Measurements from ENCODE around the gene POLR3H.

The POLR3H gene

DNA sequence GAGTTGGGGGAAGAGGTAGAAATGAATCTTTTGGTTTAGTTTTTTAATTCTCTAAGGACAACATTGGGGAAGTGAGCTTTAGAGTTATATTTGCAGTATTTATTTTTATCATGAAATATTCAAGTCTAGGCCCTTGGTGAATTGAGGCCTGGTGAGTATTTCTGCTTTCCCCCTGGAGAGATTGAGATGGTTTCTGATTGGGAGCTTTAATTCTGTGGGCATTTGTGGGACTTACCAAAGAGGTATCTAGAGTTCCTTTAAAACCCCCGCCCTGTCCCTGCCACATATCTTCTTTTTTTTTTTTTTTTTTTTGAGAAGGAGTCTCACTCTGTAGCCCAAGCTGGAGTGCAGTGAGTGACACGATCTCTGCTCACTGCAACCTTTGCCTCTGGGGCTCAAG lies 65.8 kb downstream of the POLR3H start:
- Histone ChIP-seq H3K27me3 (ENCODE audit: insufficient read depth, poor library complexity, severe bottlenecking) (no peaks in the 10 kb centered on the region), H3K4me3 (replicated peaks; ENCODE audit: insufficient read depth, low read length) (no peak overlapping the region), H3K27ac (replicated peaks) (no peak overlapping the region)
- TF ChIP-seq, protein P1, sequence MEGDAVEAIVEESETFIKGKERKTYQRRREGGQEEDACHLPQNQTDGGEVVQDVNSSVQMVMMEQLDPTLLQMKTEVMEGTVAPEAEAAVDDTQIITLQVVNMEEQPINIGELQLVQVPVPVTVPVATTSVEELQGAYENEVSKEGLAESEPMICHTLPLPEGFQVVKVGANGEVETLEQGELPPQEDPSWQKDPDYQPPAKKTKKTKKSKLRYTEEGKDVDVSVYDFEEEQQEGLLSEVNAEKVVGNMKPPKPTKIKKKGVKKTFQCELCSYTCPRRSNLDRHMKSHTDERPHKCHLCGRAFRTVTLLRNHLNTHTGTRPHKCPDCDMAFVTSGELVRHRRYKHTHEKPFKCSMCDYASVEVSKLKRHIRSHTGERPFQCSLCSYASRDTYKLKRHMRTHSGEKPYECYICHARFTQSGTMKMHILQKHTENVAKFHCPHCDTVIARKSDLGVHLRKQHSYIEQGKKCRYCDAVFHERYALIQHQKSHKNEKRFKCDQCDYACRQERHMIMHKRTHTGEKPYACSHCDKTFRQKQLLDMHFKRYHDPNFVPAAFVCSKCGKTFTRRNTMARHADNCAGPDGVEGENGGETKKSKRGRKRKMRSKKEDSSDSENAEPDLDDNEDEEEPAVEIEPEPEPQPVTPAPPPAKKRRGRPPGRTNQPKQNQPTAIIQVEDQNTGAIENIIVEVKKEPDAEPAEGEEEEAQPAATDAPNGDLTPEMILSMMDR (IDR thresholded peaks at IDR 0.05; ENCODE audit: insufficient read depth, low read length), result no peak
- TF ChIP-seq SPI1 (IDR thresholded peaks at IDR 0.05; ENCODE audit: borderline replicate concordance, low read depth), result no peak
- TF ChIP-seq REST (IDR thresholded peaks at IDR 0.05; ENCODE audit: insufficient replicate concordance, low read depth), result no peak
- TF ChIP-seq POLR2AphosphoS5 (IDR thresholded peaks at IDR 0.05; ENCODE audit: low read depth), result no peak
- no peak for TF ChIP-seq GABPA (IDR thresholded peaks at IDR 0.05; ENCODE audit: low read depth)
- no peak for DNase-seq (ENCODE audit: low read depth in 1 of 2, low spot score in 1 of 2)
